HL-60 (cell line): ENCODE data around the gene TTC23L.

ENCODE experiments used
- GABPA ChIP-seq: IDR thresholded peaks from 2 replicates; pipeline ENCODE4 v1.6.1; 2012; ENCODE audit warnings: low read depth
- TF ChIP-seq, protein P1 (sequence below): IDR thresholded peaks from one replicate; pipeline ENCODE4 v1.5.1; 2011; ENCODE audit warnings: low read length, control low read depth, inconsistent platforms; ENCODE audit not compliant: insufficient read depth

DNA sequence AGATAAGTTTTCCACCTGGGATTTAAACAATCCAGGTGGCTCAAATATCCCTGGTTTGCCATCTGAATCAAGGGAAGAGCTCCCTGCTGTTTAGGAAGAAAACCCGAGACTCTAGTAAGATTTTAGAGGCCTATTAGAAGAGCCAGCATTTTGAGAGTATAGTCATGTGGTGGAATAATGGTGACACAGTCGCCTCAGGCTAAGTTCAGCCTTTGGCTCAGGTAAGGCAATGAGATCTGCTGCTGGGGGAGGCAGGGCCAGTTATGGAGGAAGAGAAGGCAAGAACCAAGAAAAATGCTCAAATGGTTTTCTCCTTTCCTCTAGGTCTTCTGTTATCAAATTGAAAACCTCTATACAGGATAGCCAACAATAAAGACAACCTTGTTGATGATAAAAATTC lies 60.1 kb downstream of the TTC23L start:
- TF ChIP-seq, protein P1, sequence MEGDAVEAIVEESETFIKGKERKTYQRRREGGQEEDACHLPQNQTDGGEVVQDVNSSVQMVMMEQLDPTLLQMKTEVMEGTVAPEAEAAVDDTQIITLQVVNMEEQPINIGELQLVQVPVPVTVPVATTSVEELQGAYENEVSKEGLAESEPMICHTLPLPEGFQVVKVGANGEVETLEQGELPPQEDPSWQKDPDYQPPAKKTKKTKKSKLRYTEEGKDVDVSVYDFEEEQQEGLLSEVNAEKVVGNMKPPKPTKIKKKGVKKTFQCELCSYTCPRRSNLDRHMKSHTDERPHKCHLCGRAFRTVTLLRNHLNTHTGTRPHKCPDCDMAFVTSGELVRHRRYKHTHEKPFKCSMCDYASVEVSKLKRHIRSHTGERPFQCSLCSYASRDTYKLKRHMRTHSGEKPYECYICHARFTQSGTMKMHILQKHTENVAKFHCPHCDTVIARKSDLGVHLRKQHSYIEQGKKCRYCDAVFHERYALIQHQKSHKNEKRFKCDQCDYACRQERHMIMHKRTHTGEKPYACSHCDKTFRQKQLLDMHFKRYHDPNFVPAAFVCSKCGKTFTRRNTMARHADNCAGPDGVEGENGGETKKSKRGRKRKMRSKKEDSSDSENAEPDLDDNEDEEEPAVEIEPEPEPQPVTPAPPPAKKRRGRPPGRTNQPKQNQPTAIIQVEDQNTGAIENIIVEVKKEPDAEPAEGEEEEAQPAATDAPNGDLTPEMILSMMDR, result no peak
- TF ChIP-seq GABPA, result no peak
